GM23248 (cell line): ENCODE data around the gene USP9X. TPM values are rescaled to one million over a fixed set of nuclear protein-coding genes. Genes with fewer than 3 reads are reported as not detected.
"Not testable (repeated sequence)": the region's sequence is repeated elsewhere in the genome, so short reads cannot be mapped to it uniquely, and the experiment has no call there.

Experiments
- DNase-seq: peaks from one replicate; pipeline ENCODE4 v3.0.0-alpha.2; 2015
- H2AFZ ChIP-seq: fragments of 200-600 bp; sonication (generic); 2 replicates; pipeline ENCODE4 v1.6.1; 2016; ENCODE audit warnings: antibody characterized with exemption
- H3F3A ChIP-seq: fragments of 200-600 bp; sonication (generic); 2 replicates; pipeline ENCODE4 v1.6.1; 2016; ENCODE audit warnings: mild to moderate bottlenecking, antibody characterized with exemption, mixed run types; ENCODE audit not compliant: insufficient read depth
- H3K27ac ChIP-seq: fragments of 200-600 bp; sonication (generic); 2 replicates; pipeline ENCODE4 v1.5.1; 2016; ENCODE audit warnings: mild to moderate bottlenecking
- H3K27me3 ChIP-seq: fragments of 200-600 bp; sonication (generic); replicated peaks from 2 replicates; pipeline ENCODE4 v1.6.1; 2016; ENCODE audit warnings: mild to moderate bottlenecking; ENCODE audit not compliant: insufficient read depth
- H3K36me3 ChIP-seq: fragments of 200-600 bp; sonication (generic); 2 replicates; pipeline ENCODE4 v1.6.1; 2016; ENCODE audit warnings: low read depth, mild to moderate bottlenecking
- H3K4me1 ChIP-seq: fragments of 200-600 bp; sonication (generic); 2 replicates; pipeline ENCODE4 v1.6.1; 2016; ENCODE audit warnings: mild to moderate bottlenecking; ENCODE audit not compliant: insufficient read depth
- H3K4me2 ChIP-seq: fragments of 200-600 bp; sonication (generic); one replicate; pipeline ENCODE4 v1.6.1; 2016; ENCODE audit warnings: mild to moderate bottlenecking; ENCODE audit not compliant: unreplicated experiment
- H3K4me3 ChIP-seq: fragments of 200-600 bp; sonication (generic); 2 replicates; pipeline ENCODE4 v1.5.1; 2016; ENCODE audit warnings: mild to moderate bottlenecking
- H3K79me2 ChIP-seq: fragments of 200-600 bp; sonication (generic); 2 replicates; pipeline ENCODE4 v1.6.1; 2016; ENCODE audit warnings: mild to moderate bottlenecking; ENCODE audit not compliant: insufficient read depth
- H3K9ac ChIP-seq: fragments of 200-600 bp; sonication (generic); 2 replicates; pipeline ENCODE4 v1.6.1; 2016; ENCODE audit warnings: mild to moderate bottlenecking
- H3K9me2 ChIP-seq: fragments of 200-600 bp; sonication (generic); 2 replicates; pipeline ENCODE4 v1.6.1; 2016; ENCODE audit warnings: mixed run types, mild to moderate bottlenecking, moderate library complexity; ENCODE audit not compliant: insufficient read depth
- H3K9me3 ChIP-seq: fragments of 200-600 bp; sonication (generic); one replicate; pipeline ENCODE4 v1.6.1; 2017; ENCODE audit warnings: low read depth
- H4K20me1 ChIP-seq: fragments of 200-600 bp; sonication (generic); 2 replicates; pipeline ENCODE4 v1.6.0; 2016; ENCODE audit not compliant: insufficient read depth
- EZH2 ChIP-seq: fragments of 200-600 bp; sonication (generic); IDR thresholded peaks from 2 replicates; pipeline ENCODE4 v1.6.1; 2018; ENCODE audit warnings: antibody characterized with exemption, mild to moderate bottlenecking; ENCODE audit not compliant: insufficient read depth, poor library complexity, severe bottlenecking
- EZH2phosphoT487 ChIP-seq: fragments of 200-600 bp; sonication (generic); IDR thresholded peaks from 2 replicates; pipeline ENCODE4 v1.6.1; 2018; ENCODE audit warnings: antibody characterized with exemption, moderate library complexity, mild to moderate bottlenecking, low read depth; ENCODE audit not compliant: insufficient read depth
- WGBS, 2 experiments: methylation state at CpG; one replicate each; pipeline ENCODE4 v1.1.6; 2015 to 2017; ENCODE audit warnings: low lambda C conversion rate in 2 of 2, low coverage in 1 of 2; ENCODE audit errors: missing lambda C conversion rate in 2 of 2; 5-methylcytosine and 5-hydroxymethylcytosine counted together
- in situ Hi-C: fragments of 300-500 bp; cut with MboI; formaldehyde crosslinking; loops from 2 replicates; pipeline ENCODE4 v1.15.0; 2020
- polyA plus RNA-seq: library from polyadenylated mRNA; unstranded; fragments of >200 nt; fragmentation: Nextera tagmentation; extraction: Ambion mirVana; gene quantifications from 2 replicates; pipeline ENCODE4 v1.2.1, GENCODE V29; 2016
- total RNA-seq: library from RNA; depleted of rRNA; stranded (reverse); fragments of >200 nt; shearing (Covaris generic); gene quantifications from 2 replicates; pipeline ENCODE4 v1.2.3, GENCODE V29; 2014

The USP9X gene
- total and polyA plus RNA-seq, 2 experiments from 2014 or later, result 23.9 to 72.3 TPM

DNA sequence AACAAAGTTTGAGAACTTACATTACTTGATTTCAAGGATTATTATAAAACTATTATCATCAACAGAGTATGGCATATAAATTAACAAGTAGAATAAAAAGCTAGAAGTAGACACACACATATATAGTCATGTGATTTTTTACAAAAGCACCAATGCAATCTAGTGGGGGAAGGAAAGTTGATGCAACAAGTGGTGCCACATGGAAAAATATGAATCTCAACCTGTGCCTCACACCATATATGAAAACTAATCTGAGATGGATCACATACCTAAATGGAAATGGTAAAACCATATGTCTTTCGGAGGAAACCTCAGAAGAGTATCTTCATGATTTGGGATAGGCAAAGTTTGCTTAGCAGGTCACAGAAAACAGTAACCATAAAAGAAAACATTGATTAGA is 34.9 kb upstream of the USP9X start:
- TF ChIP-seq EZH2phosphoT487, result no peak
- TF ChIP-seq EZH2, result no peak
- no peaks in the 10 kb centered on the region for H3F3A ChIP-seq
- no peak for DNase-seq
- no peak overlapping the region for H3K27ac ChIP-seq
- WGBS, 2 experiments, result 85 to 100% methylated on average over 1 of the region's 1 CpG
- H3K9me2 ChIP-seq, result no peaks in the 10 kb centered on the region
- H3K27me3 ChIP-seq, result no peaks in the 10 kb centered on the region
- no peaks in the 10 kb centered on the region for H3K79me2 ChIP-seq
- no peak overlapping the region for H3K9ac ChIP-seq
- no peak overlapping the region for H3K4me2 ChIP-seq
- H3K9me3 ChIP-seq, result no peaks in the 10 kb centered on the region
- H2AFZ ChIP-seq, result no peak overlapping the region
- no peaks in the 10 kb centered on the region for H3K4me1 ChIP-seq
- no peaks in the 10 kb centered on the region for H4K20me1 ChIP-seq
- in situ Hi-C loops, result no loop called here
- no peaks in the 10 kb centered on the region for H3K36me3 ChIP-seq
- H3K4me3 ChIP-seq, result no peak overlapping the region

DNA sequence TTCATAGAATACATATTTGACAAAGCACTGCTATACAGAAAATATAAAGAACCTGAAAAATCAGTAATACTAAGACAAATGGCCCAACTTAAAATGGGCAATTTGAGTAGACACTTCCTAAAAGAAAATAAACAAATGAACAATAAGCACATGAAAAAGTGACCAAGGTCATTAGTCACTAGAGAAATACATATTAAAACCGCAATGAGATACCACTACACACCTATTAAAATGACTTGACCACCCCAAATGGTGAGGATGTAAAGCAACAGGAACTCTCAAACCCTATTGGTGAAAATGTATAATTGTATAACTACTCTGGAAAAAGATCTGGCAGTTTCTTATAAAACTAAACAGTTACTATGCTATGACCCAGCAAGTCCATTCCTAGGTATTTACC is 34.0 kb upstream of the USP9X start:
- Histone ChIP-seq H3K9me2 (no peaks in the 10 kb centered on the region), H3K4me1 (no peaks in the 10 kb centered on the region)

DNA sequence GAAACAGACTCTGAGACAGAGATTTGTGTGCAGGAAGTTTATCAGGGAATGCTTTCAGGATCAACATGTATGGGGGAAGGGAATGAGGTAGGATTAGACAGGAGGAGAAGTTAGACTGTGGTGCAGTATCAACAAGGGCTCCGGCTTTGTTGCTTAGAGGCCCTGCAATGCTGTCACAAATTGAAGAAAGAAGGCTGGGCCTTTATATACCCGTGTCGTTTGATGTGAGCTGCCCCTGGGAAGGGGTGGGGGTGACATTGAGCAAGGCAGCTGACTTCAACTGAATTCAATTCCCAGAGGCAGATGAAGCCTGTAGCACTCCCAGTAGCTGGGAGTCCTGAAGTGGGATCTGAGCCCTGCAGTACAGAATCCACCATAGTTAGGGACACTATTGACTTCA is 29.5 kb upstream of the USP9X start:
- H3F3A ChIP-seq, result no peaks in the 10 kb centered on the region
- 59 to 60% methylated on average over 3 of the region's 3 CpGs for WGBS, 2 experiments
- no peak overlapping the region for H3K9ac ChIP-seq
- H4K20me1 ChIP-seq, result no peaks in the 10 kb centered on the region
- H3K9me3 ChIP-seq, result no peaks in the 10 kb centered on the region
- H3K4me2 ChIP-seq, result no peak overlapping the region
- H2AFZ ChIP-seq, result no peak overlapping the region
- no peaks in the 10 kb centered on the region for H3K79me2 ChIP-seq
- no peaks in the 10 kb centered on the region for H3K9me2 ChIP-seq
- DNase-seq, result no peak
- 0 out of 2 replicates have a peak, but pooled peaks cover under 1% of the 10 kb centered on the region for H3K4me1 ChIP-seq
- in situ Hi-C loops, result no loop called here
- no peak overlapping the region for H3K4me3 ChIP-seq
- H3K36me3 ChIP-seq, result no peaks in the 10 kb centered on the region
- H3K27me3 ChIP-seq, result no peaks in the 10 kb centered on the region
- TF ChIP-seq EZH2, result no peak
- no peak for TF ChIP-seq EZH2phosphoT487
- H3K27ac ChIP-seq, result no peak overlapping the region

More for the DNA sequence above, 34.0 kb upstream of the USP9X start:
- Histone ChIP-seq H3K4me2 (no peak overlapping the region), H2AFZ (no peak overlapping the region), H3F3A (no peaks in the 10 kb centered on the region), H4K20me1 (no peaks in the 10 kb centered on the region), H3K4me3 (no peak overlapping the region), H3K79me2 (no peaks in the 10 kb centered on the region), H3K27ac (no peak overlapping the region), H3K36me3 (no peaks in the 10 kb centered on the region), H3K9ac (no peak overlapping the region), H3K27me3 (no peaks in the 10 kb centered on the region), H3K9me3 (no peaks in the 10 kb centered on the region)
- WGBS, 2 experiments, result 89 to 100% methylated on average over 1 of the region's 1 CpG
- TF ChIP-seq EZH2, result no peak
- no peak for TF ChIP-seq EZH2phosphoT487
- in situ Hi-C loops, result no loop called here
- no peak for DNase-seq

DNA sequence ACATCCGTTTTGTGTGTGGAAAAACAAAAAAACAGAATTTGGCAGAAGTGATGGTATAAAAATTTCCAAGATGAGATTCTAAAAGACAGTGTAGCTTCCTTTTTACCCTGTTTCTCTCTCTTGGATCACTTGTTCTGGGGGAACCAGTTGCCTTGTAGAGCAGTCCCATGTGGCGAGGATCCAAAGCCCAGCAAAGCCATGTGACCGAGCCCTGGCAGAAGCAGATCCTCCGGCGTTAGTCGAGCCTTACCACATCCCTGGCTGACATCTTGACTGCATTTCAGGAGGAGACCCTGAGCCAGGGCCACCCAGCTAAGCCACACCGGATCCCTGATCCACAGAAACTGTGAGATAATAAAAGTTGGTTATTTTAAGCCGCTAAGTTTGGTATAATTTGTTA is 22.0 kb upstream of the USP9X start:
- H3K4me2 ChIP-seq, DNase-seq, H3K4me3 ChIP-seq, H2AFZ ChIP-seq, in situ Hi-C loops, H3K9ac ChIP-seq, H3K9me2 ChIP-seq, H3K27me3 ChIP-seq, H3K27ac ChIP-seq, H3K79me2 ChIP-seq, H3F3A ChIP-seq, H3K9me3 ChIP-seq, H3K36me3 ChIP-seq, H4K20me1 ChIP-seq: not testable (repeated sequence)
- 68 to 69% methylated on average over 8 of the region's 8 CpGs for WGBS, 2 experiments
- H3K4me1 ChIP-seq, result peaks cover 10% of the 10 kb centered on the region

GRCh38 chrX:41064018-41064417 is 21.2 kb upstream of the USP9X start:
- no peaks in the 10 kb centered on the region for H3F3A ChIP-seq
- no peaks in the 10 kb centered on the region for H3K27me3 ChIP-seq
- WGBS, 2 experiments, result 38 to 39% methylated on average over 5 of the region's 5 CpGs
- H3K79me2 ChIP-seq, result no peaks in the 10 kb centered on the region
- H3K9me2 ChIP-seq, result no peaks in the 10 kb centered on the region
- H2AFZ ChIP-seq, result no peak overlapping the region
- peak; percentile 53 for DNase-seq
- TF ChIP-seq EZH2phosphoT487 (no peak), EZH2 (no peak)
- H3K4me1 ChIP-seq, result peaks cover 10% of the 10 kb centered on the region
- no peaks in the 10 kb centered on the region for H4K20me1 ChIP-seq
- peak overlapping the region; percentile 29; the same call in 1 of the 2 replicates for H3K4me3 ChIP-seq
- peak overlapping the region; percentile 15; the same call in 1 of the 2 replicates for H3K27ac ChIP-seq
- in situ Hi-C loops, result no loop called here
- no peak overlapping the region for H3K9ac ChIP-seq
- no peaks in the 10 kb centered on the region for H3K9me3 ChIP-seq
- no peak overlapping the region for H3K4me2 ChIP-seq
- H3K36me3 ChIP-seq, result no peaks in the 10 kb centered on the region
